ENCODE results near the gene FILIP1. TPM values are rescaled to one million over a fixed set of nuclear protein-coding genes. Genes with fewer than 3 reads are reported as not detected.

FILIP1 gene
- total and polyA plus RNA-seq, 2 of the 4 experiments (the other 2 are of a cell fraction), result under 0.01 to 0.03 TPM

DNA sequence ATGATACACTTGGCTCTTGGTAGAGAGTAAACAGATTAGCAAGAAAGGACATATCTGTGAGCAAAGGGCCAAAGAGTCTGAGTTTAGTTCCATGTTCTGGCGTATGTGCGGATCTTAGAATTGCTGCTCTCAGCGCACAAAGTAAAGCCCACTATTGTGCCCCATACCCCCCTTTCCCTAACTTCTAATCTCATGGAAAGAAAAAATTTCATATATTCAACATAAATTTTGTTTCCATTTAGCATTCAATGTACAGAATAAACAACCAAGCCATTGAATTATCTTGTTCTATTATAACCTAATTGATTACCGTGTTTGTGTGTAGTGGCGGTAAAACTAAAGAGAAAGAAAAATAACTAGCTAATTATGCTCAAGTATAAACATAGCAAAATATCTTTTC, 30.5 kb downstream of the FILIP1 start:
- ATAC-seq (ENCODE audit: low read depth) (no peak), DNase-seq (no peak)
- Histone ChIP-seq H4K91ac (ENCODE audit: insufficient read depth, low read depth, low read length) (no peak overlapping the region), H2BK15ac (ENCODE audit: low read depth, low read length) (no peak overlapping the region), H3K56ac (ENCODE audit: extremely low read depth, insufficient read depth, low read length) (no peak overlapping the region), H2BK20ac (ENCODE audit: low read depth, low read length) (no peak overlapping the region), H2BK5ac (ENCODE audit: low read depth, low read length, poor library complexity, severe bottlenecking) (no peak overlapping the region), H2BK120ac (ENCODE audit: low read depth, low read length) (no peak overlapping the region), H3K4ac (ENCODE audit: low read depth, low read length) (no peak overlapping the region), H3K4me1 (ENCODE audit: control insufficient read depth, insufficient read depth, low read length) (peaks cover 2% of the 10 kb centered on the region; the same call in 1 of the 2 replicates), H3K9me3 (ENCODE audit: control insufficient read depth, insufficient read depth, low read length) (no peaks in the 10 kb centered on the region), H3K9ac (ENCODE audit: low read depth, low read length) (no peak overlapping the region), H3K79me1 (ENCODE audit: low read depth in 1 of 2, low read length in 2 of 2) (no peaks in the 10 kb centered on the region), H4K8ac (ENCODE audit: low read depth in 2 of 2, low read length in 2 of 2) (no peak overlapping the region), H3K4me3 (ENCODE audit: insufficient read depth, low read depth, low read length) (no peak overlapping the region), H3K18ac (ENCODE audit: low read depth, low read length) (no peak overlapping the region), H2AFZ (replicated peaks; ENCODE audit: low read length, poor library complexity) (no peak overlapping the region), H2AK5ac (ENCODE audit: low read depth, low read length) (no peak overlapping the region), H3K9me1 (ENCODE audit: insufficient read depth, low read length) (0 out of 2 replicates have a peak, but pooled peaks cover 3% of the 10 kb centered on the region), H3K14ac (replicated peaks; ENCODE audit: low read depth, low read length) (no peak overlapping the region), H3K27me3 (ENCODE audit: control insufficient read depth, insufficient read depth, low read length) (no peaks in the 10 kb centered on the region), H3K36me3 (ENCODE audit: control insufficient read depth, insufficient read depth, low read length) (no peaks in the 10 kb centered on the region), H3K4me2 (ENCODE audit: low read depth, low read length) (no peak overlapping the region), H4K20me1 (ENCODE audit: insufficient read depth, low read length) (no peaks in the 10 kb centered on the region), H2AK9ac (replicated peaks; ENCODE audit: low read depth, low read length, poor library complexity) (no peak overlapping the region), H3K27ac (ENCODE audit: insufficient read depth, low read length) (no peak overlapping the region), H4K5ac (ENCODE audit: low read depth, low read length) (no peak overlapping the region), H3K23ac (ENCODE audit: low read depth, low read length) (no peak overlapping the region)
- dilution Hi-C loops (cut with HindIII; ENCODE audit: low sequenced_read_pairs, unreplicated experiment), result no loop called here
- ChIA-PET CTCF (no interaction called here), POLR2A (ENCODE audit: unreplicated experiment) (interaction anchor here (0.5 kb wide), 1 partner anchor 70 kb away, joined by 3 read pairs; no protein-coding TSS in a partner anchor)
- no peak for TF ChIP-seq MAZ (IDR thresholded peaks at IDR 0.05; ENCODE audit: borderline replicate concordance, low read depth, low read length)
- no peak for TF ChIP-seq CHD1 (IDR thresholded peaks at IDR 0.05; ENCODE audit: low read depth, low read length)
- TF ChIP-seq RAD21 (IDR thresholded peaks at IDR 0.05; ENCODE audit: low read length), result no peak
- no peak for TF ChIP-seq MAFK (IDR thresholded peaks at IDR 0.05; ENCODE audit: low read depth, low read length)
- TF ChIP-seq, protein P1, sequence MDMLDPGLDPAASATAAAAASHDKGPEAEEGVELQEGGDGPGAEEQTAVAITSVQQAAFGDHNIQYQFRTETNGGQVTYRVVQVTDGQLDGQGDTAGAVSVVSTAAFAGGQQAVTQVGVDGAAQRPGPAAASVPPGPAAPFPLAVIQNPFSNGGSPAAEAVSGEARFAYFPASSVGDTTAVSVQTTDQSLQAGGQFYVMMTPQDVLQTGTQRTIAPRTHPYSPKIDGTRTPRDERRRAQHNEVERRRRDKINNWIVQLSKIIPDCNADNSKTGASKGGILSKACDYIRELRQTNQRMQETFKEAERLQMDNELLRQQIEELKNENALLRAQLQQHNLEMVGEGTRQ (IDR thresholded peaks at IDR 0.05; ENCODE audit: low read depth, low read length), result no peak
- no peak for TF ChIP-seq SMC3 (IDR thresholded peaks at IDR 0.05; ENCODE audit: low read depth, low read length)
- no peak for TF ChIP-seq RCOR1 (IDR thresholded peaks at IDR 0.05; ENCODE audit: insufficient replicate concordance, low read length)
- TF ChIP-seq NFE2L2 (IDR thresholded peaks at IDR 0.05; ENCODE audit: low read depth, low read length), result no peak
- TF ChIP-seq CEBPB (IDR thresholded peaks at IDR 0.05; ENCODE audit: low read depth, low read length), result no peak
- TF ChIP-seq, protein P2, sequence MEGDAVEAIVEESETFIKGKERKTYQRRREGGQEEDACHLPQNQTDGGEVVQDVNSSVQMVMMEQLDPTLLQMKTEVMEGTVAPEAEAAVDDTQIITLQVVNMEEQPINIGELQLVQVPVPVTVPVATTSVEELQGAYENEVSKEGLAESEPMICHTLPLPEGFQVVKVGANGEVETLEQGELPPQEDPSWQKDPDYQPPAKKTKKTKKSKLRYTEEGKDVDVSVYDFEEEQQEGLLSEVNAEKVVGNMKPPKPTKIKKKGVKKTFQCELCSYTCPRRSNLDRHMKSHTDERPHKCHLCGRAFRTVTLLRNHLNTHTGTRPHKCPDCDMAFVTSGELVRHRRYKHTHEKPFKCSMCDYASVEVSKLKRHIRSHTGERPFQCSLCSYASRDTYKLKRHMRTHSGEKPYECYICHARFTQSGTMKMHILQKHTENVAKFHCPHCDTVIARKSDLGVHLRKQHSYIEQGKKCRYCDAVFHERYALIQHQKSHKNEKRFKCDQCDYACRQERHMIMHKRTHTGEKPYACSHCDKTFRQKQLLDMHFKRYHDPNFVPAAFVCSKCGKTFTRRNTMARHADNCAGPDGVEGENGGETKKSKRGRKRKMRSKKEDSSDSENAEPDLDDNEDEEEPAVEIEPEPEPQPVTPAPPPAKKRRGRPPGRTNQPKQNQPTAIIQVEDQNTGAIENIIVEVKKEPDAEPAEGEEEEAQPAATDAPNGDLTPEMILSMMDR (conservative IDR thresholded peaks at IDR 0.05; ENCODE audit: low read depth, low read length), result no peak
- TF ChIP-seq FOS (IDR thresholded peaks at IDR 0.05; ENCODE audit: low read depth, low read length), result no peak
- TF ChIP-seq MXI1 (IDR thresholded peaks at IDR 0.05; ENCODE audit: borderline replicate concordance, low read depth, low read length), result no peak
- no peak for TF ChIP-seq BHLHE40 (IDR thresholded peaks at IDR 0.05; ENCODE audit: low read depth, low read length)
- no peak for TF ChIP-seq POLR2A (IDR thresholded peaks at IDR 0.05; ENCODE audit: low read depth, low read length)
- TF ChIP-seq, protein P3, sequence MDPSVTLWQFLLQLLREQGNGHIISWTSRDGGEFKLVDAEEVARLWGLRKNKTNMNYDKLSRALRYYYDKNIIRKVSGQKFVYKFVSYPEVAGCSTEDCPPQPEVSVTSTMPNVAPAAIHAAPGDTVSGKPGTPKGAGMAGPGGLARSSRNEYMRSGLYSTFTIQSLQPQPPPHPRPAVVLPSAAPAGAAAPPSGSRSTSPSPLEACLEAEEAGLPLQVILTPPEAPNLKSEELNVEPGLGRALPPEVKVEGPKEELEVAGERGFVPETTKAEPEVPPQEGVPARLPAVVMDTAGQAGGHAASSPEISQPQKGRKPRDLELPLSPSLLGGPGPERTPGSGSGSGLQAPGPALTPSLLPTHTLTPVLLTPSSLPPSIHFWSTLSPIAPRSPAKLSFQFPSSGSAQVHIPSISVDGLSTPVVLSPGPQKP (IDR thresholded peaks at IDR 0.05; ENCODE audit: borderline replicate concordance, low read depth, low read length), result no peak
- TF ChIP-seq RFX5 (IDR thresholded peaks at IDR 0.05; ENCODE audit: low read depth, low read length), result no peak
- in situ Hi-C loops (cut with MboI; ENCODE audit: low sequenced_read_pairs), result no loop called here
- WGBS, 2 experiments (ENCODE audit: extremely low coverage in 2 of 2, insufficient read length in 1 of 2), result no CpG with 5 or more reads among the region's 5 CpGs
- BruUV-seq (replicated peaks), result no TSS peak
- intact Hi-C loops (cut with micrococcal nuclease), result no loop called here

Data from IMR-90 (cell line).